Retinal pigment epithelial cell (primary cell): ENCODE results near the gene PHGDH.
A peak's percentile ranks its signal among the peaks of the same experiment; 100 is the strongest.

ENCODE experiments used
- DNase-seq: peaks from one replicate; pipeline ENCODE4 v3.0.0-alpha.2; 2010; ENCODE audit warnings: low read depth
- H3K4me3 ChIP-seq: 2 replicates; pipeline ENCODE4 v1.5.1; 2011; ENCODE audit warnings: mild to moderate bottlenecking, low read length, control low read depth, moderate library complexity
- TF ChIP-seq, protein P1 (sequence below): conservative IDR thresholded peaks from 2 replicates; pipeline ENCODE4 v1.5.1; 2011; ENCODE audit warnings: low read depth, low read length, control low read depth, inconsistent platforms

The PHGDH gene

DNA sequence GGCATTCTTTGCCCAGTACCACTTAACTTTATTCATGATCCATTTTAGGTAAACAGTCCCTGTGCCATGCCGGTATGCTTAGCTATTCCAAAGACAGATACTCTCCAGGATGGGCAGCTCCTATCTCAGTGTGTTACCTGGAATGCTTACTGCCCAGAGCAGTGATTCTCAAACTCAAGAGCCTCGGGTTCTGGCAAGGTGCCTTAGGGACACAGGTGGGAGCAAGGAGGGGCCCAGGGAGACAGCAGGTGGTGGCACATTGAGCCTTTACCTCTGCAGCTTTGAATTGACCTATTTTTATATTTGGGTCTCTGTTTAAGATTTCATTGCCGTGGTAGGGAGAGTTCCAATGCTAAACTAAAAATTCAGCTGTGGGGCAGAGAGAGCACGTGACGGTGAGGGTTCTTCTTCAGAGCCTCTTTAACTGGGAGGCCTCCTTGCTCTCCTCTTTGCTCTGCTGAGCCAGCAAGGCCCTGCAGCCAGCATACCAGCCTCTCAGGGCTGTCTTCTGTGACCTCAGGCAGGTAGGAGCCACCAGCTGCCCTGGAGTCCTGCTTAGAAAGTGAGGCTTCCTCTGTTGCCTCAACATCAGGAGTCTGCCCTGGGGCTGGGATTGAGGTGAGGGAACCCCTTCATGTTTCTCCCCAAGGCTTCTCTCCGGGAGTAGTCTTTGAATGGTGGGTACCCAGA, 20.2 kb downstream of the PHGDH start:
- DNase-seq: no peak
- TF ChIP-seq, protein P1, sequence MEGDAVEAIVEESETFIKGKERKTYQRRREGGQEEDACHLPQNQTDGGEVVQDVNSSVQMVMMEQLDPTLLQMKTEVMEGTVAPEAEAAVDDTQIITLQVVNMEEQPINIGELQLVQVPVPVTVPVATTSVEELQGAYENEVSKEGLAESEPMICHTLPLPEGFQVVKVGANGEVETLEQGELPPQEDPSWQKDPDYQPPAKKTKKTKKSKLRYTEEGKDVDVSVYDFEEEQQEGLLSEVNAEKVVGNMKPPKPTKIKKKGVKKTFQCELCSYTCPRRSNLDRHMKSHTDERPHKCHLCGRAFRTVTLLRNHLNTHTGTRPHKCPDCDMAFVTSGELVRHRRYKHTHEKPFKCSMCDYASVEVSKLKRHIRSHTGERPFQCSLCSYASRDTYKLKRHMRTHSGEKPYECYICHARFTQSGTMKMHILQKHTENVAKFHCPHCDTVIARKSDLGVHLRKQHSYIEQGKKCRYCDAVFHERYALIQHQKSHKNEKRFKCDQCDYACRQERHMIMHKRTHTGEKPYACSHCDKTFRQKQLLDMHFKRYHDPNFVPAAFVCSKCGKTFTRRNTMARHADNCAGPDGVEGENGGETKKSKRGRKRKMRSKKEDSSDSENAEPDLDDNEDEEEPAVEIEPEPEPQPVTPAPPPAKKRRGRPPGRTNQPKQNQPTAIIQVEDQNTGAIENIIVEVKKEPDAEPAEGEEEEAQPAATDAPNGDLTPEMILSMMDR: no peak
- no peak overlapping the region for H3K4me3 ChIP-seq

DNA sequence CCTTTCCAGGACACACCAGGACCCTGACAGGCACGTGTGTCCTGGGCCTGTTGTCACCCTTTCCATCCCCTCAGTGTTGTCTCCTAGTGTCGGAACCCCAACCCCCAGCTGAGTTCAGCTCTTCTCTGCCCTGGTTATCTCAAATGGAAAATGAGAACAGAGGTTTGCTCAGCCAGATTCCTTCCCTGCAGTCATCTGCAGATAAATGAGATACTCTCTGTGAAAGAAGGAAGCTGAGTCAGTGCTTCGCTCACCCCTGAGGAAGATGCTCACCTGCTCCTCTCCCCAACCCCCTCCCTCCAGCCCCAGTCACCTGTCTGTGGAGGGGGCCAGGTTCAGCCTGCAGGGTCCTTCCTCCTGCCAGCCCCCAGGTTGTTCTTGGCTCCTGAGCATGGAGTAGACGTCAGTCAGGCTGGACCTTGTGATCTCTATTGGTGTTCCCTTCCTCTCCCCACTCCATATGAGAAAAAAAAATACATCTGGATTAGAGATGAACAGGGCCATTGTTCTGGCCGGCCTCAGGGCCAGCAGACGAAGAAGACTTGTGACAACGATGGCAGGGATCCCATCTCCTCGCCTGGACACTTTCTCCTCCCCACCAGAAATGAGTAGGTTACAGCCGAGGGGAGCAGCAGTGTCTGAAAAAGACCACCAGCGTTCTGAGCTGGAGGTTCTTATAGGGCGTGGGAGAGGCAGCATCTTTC, 20.9 kb downstream of the PHGDH start:
- no peak for DNase-seq
- no peak overlapping the region for H3K4me3 ChIP-seq
- TF ChIP-seq, protein P1: no peak

DNA sequence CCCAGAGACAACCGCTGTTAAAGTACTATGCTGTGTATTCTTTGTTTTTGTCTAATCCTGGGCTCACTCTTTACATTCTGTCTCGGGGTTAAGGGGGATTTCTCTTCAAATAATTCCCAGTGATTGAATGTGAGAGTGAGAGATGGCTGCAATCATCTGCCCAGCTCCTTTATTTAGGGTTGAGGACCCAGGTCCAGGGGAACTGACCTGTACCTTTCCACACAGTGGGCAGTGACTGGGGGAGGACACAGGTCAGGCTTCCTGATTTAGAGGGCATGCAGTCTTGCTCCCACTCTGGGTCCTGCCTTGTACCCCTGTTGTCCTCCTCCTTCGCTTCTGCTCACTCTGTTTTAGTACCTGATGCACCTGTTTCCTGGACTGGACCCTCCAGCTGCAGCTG, 22.0 kb downstream of the PHGDH start:
- no peak overlapping the region for H3K4me3 ChIP-seq
- DNase-seq: no peak
- TF ChIP-seq, protein P1: no peak

DNA sequence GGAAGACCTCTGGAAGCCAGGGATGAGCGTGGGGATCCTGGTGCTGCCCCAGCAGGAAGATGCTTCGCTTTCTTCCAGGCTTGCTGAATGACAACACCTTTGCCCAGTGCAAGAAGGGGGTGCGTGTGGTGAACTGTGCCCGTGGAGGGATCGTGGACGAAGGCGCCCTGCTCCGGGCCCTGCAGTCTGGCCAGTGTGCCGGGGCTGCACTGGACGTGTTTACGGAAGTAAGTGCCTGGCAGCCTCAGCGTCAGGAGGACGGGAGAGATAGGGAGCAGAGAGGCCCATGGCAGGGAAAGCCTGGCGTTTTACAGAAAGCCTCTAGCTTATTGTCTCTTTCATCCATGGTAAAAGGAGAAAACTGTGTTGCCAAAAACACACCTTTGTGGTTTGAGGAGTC, 23.5 kb downstream of the PHGDH start:
- DNase-seq: no peak
- TF ChIP-seq, protein P1: no peak
- no peak overlapping the region for H3K4me3 ChIP-seq

DNA sequence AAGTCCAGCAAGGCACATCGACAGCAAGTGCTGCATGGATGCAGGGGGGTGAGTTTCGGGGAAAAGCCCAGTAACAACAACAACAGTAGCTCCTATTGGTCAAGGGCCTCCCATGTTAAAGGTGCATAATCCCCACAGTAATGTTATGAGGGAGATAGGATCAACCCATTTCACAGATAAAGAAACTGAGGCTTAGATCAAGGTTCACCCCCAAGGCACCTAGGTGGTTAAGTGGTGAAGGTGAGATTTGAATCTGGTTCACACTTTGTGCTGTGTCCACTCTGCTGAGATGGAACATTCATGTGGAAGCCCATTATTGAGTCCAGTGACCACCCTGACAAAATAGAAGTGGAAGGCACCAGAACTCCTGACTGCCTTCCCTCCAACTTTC, 24.9 kb downstream of the PHGDH start:
- no peak overlapping the region for H3K4me3 ChIP-seq
- TF ChIP-seq, protein P1: no peak
- no peak for DNase-seq

DNA sequence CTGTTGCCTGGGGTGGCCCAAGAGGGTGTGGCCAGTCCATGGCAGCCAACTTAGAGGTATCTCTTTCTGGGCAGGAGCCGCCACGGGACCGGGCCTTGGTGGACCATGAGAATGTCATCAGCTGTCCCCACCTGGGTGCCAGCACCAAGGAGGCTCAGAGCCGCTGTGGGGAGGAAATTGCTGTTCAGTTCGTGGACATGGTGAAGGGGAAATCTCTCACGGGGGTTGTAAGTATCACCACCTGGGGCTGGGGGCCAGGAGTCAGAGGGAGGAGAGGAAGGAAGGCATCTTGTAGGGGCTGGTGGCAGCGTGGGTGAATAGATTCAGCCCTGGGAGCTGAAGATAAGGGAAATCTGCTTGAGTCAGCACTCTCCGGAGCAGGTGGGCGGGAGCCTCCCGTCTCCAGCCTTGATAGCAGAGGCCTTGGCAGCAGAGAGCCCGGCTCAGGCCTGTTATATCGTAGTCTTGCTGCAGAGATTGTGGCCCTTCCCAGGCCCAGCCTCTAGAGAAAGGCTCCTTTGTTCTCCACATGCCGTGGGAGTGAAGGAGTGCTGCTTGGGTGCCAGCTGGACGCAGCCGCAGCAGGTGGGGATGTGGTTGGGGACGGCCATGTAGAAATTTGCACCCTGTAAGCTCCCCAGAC, 25.4 kb downstream of the PHGDH start:
- H3K4me3 ChIP-seq: no peak overlapping the region
- TF ChIP-seq, protein P1: no peak
- peak; percentile 56 for DNase-seq
